HG02571 (cell line): ENCODE data around the gene PPM1H.

Source experiments
- ATAC-seq: cut with Tn5 transposase; IDR thresholded peaks from one replicate; pipeline ENCODE4 v1.9.1; 2021; ENCODE audit warnings: mild to moderate bottlenecking, moderate library complexity; ENCODE audit not compliant: unreplicated experiment

The PPM1H gene

DNA sequence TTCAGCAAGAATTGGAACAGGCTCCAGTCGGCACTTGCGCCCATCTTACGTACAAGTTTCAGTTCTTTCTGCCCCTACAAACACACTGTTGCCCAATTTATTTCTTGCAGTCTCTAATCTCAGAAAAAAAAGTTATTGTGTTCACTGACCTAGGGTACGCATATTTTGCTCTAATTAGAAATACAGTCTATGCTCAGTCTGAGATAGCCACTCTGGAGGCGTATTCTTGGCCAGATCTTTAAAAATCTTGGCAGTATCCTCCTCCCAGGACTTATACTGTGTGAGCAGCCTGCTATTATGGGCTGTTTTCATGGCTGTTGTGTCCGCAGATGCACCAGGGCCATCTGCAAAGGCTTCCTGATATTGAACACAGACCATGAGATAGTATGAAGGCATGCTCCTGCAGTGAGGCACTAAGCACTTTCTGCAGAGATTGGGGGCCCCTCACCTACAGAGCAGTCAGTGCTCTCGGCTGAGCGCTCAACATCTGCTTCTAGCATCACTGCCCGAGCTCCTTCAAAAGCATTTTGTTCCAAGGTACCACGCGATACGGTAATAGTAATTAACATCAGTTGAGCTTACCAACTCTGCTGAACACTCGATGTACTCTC, 57.9 kb downstream of the PPM1H start:
- no peak for ATAC-seq

DNA sequence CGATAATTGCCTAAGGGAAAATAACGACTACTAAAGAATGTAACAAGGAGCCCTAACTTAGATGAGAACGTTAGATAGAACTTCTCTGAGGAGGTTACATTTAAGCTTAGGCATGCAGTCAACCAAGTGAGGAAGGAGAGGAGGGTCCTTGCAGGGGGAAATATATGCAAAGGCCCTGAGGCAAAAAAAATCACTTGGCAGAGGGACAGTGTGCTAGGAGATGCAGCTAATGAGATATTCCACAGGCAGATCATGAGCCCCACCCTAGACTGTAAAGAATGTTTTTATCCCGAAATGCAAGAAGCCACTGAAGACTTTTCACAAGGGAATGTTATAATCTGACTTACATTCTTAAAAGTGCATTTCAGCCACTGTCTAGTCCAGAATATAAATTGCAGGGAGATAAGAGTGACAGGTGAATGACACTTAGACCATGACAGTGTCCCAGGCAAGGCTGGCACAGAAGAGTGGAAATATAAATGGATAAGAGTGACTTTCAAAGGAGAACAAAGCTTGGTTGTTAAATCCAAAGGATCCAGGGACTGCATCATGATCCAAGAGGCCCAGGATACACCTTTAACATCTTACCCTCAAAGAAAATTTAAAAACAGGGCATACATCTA, 61.0 kb downstream of the PPM1H start:
- ATAC-seq, result no peak

DNA sequence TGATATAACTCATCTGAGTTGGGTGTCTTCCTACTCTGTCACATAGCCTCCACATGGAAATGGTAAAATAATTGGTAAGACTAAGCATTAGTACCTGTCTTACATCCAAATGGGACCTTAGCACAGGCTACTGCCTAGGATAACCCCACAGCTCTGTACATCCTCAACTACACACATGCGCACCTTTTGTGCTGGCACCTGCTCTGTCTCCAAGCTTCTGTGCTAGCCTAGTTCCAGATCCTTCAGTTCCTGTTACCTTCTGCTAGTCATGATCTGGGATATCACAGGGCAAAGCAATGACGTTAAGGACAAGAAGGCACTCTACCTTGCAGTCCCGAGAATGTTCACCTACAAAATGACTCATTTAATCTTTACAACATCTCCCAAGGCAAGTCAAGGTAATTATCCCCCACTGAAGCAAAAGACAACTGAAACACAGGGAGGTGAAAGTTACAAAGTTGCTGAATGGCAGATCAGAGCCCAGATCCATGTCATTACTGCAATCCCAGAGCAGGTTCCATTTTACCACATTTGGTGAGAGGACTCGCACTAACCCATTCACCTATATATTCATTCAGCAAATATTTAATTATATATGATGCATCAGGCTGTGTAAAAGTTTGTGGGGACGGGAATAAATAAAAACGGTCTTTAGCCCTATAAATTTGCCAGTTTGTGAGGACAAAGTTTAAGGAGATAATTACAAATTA, 61.7 kb downstream of the PPM1H start:
- ATAC-seq, result no peak

DNA sequence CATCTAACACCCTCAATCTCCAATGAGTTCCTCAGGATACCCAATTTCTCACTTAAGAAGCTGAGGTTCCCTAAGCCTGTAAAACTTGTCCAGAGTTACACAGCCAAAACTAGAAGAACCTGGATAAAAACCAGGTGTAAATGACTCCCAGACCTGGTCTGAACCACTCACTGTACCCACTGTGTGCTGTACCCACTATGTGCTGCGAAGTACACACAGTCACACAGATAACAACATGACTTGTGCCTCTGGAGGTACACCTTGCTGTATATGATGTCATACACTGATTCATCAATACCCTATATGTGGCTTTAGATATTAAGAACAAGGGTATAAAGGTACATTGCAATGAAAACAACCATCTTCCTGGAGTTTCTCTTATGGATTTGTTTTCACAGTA, 66.1 kb downstream of the PPM1H start:
- no peak for ATAC-seq

DNA sequence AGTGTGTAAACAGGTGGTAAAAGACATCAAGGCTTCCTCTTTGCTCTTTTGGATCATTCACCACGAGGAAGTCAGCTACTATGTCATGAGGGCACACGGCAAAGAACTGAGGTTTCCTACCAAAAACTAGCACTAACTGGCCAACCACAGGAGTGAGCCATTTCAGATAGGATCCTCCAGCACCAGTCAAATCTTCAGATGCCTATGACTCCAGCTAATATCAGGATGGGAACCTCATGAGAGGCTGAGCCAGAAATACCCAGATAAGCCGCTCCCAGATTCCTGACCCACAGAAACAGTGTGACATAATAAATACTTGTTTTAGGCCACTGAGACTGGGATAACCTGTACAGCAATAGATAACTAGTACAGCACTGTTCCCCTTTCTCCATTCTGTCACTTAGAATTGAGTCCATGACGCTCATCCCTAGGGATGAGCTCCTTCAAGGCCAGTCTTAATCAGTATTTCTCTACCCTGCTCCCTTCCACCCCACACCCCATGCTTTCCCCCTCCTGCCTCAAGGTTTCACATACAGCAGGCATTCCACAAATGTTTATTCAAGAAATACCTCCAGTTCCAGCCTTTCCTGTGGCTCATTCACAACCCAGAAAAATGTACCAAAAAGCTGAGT, 68.4 kb downstream of the PPM1H start:
- no peak for ATAC-seq

DNA sequence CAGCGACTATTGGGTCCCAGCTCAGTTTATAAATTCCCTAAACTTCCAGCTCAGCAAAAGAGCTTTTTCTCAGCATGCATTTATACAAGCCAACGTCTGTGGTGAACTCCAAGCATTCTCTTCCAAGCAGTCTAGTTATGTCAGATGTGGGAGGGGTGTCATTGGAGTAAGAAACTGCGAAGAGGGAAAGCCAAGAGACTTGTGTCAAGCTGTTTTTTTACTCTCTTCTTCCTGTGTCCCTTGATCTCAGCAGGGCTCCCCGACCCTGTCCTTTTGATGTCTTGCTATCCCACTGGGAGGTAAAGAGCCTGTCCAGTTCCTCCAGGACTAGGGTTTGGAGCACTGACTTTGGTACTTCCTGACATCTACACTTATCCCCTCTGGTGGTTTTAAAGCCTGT, 69.0 kb downstream of the PPM1H start:
- ATAC-seq, result no peak

DNA sequence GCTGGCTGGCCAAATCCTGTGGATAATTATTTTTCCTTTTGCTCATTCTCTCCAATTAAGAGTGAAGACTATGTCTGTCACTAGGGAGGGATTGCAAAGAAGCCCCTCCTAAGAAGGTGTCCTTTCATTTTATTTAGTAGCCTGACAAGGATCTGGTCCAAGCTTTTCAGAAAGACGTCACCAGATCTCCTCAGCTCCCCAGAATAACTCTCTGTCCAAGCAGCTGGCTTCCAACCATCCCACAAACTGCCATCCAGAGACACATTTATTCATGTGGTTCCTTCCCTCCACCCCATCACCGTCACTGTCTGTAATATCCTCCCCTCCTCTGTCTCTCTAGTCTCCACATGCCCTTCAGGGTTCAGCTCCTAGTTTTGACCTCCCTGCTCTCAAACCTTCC, 69.9 kb downstream of the PPM1H start:
- ATAC-seq, result no peak

DNA sequence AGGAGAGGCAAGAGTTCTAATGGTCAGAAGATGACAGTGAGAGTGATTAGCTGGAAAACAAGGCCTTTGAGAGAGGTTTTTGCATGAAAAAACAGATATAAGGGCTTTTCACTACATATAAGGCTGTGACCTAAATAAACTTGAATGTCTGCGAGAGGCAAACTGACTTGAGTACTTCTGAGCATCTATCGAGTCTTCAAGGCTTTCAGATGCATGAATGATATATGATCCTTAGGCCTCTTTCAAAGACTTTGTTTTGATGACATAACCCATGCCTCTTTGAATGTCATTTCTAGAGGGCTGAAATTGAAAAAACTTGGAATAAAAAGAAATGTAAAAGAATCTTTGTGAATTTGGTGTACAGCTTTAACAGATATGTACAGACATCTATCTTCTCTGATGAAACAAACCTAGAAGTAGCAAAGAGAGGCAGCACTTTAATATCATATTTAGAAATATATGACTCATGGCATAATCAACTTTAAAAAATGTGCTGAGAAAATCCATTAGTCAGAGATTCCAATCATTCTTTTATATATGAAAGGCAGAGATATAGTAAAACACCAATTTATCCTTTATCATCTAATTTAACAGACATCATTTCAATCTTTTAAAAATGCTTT, 72.6 kb downstream of the PPM1H start:
- ATAC-seq, result no peak

DNA sequence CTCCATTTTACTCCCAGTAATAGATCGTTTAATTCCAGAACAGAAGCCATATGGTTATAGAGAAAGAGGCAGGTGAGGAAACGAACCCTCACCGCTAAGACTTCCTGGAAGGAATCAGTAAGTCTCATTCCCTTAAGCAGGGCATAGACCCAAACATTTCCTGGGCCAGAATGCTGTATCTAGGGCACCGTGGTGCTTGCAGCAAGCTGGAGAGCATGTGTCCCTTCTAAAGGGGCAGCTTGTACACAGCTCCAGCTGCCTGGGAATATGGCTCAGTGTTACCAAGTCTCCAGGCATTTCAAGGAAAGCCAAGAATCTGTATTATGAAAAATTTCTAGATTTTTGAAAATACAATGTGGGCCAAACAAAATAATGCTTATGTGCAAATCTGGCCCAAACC, 73.4 kb downstream of the PPM1H start:
- ATAC-seq, result no peak

DNA sequence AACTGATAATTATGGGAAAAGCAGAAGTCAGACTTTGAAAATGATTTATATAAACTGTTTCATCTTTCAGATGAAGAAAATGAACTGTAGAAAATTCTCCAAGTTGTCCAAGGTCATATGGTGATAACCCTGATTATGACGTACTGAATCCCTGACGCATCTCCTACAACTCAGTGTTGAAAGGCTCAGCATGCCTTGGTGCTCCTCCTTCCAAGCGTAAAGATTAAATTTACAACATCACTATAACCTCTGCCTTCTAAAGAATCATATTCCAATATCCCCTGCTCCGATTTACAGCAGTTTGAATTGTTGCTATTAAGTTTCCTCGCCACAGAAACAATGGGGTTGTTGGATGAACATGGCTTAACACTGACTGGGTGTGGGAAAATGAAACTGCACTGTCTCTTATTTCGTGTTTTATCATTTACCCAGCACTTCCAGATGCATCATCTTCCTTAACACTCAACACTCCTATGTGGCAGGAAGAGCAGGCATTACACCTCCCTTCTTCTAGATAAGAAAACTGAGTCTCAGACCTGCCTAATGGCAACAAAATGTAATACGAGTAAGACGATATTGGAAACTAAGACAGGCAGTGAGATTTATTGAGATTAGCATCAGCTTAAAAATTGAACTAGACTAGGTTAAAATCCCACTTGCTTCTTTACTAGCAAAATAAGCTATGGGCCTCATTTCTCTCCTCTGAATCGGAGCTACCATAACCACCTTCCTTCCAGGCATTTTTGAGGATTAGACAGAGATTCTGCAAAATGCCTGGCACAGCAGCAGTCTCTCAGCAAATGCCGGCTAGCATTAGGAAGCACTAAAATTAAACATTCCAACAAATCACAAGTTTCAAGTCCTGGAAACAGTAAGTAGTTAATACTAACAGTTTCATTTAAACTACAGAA, 74.2 kb downstream of the PPM1H start:
- no peak for ATAC-seq

DNA sequence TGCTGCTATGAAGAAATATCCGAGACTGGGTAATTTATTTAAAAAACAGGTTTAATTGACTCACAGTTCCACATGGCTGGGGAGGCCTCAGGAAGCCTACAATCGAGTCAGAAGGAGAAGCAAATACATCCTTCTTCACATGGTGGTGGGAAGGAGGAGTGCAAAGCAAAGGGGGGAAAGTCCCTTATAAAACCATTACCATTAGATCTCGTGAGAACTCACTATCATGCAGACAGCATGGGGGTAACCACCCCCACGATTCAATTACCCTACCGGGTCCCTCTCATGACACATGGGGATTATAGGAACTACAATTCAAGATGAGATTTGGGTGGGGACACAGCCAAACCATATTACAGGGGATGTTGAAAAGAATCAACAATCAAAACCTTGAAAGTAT, 74.9 kb downstream of the PPM1H start:
- no peak for ATAC-seq

DNA sequence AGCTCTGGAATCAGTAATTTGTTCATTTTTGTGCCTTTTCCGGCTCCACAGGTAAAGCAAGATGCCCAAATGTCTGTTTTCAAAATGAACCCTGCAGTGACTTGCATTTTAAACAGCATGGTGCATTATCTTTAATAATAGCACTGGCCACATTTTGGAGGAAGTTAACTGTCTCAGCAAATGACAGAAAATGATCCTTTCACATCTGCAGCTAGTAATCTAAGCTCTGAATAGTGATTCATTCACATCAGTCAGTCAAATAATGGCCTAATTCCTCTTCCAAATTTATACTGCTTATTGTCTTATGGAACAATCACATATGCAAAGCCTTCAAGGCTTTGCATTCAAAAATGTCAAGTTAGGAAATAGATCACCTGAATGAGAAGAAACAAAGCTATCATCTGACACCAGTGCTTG, 75.6 kb downstream of the PPM1H start:
- ATAC-seq, result no peak

DNA sequence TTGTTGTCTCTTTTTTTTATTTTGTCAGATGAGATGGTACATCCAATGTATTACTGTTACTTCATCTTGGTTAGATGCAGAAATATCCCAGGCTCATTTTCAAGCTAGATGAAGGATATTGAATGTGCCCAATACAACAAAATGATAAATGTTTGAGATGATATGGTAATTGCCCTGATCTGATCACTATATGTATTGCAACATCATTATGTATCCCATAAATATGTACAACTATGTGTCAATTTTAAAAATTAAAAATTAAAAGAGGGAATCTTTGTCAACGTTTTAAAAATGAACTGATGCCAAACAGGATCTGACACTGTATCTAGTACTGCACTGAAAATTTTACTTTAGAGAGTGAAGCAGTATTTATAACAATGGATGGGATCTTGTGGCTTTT, 78.5 kb downstream of the PPM1H start:
- ATAC-seq, result no peak

DNA sequence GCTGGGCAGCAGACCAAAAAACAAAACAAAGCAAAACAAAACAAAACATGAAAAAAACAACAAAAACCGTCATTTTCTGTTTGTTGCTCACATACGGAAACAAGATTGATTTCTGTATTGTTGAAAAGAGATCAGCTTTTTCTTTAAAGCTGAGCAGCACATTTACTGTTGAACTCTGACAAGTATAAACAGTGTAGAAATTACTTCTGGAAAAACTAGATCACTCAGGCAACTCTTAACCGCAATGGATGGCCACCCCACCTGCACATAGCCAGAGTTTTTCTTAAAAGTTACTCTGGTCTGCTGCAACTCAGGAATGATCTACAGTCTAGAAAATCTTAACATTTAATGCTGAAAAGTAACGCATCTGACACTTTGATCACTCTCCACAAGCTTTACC, 80.9 kb downstream of the PPM1H start:
- ATAC-seq, result no peak

DNA sequence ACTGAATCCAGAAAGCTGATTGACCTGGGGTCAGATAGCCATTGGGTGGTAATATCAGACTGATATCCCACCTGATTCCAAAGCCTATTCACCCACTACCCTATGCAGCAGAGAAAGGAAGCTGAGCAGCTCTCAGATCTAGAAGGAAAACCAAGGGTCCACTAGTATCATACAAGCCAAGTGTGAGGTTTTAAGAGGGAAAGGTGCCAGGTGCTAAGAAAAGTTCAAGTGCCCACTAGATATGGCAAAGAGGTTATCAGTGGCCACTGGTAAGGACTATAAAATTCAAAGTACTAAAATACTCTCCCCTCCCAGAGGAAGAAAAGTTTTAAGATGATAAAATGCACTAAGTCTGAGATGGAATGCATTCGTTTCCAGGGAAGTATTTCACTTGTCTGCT, 85.6 kb downstream of the PPM1H start:
- ATAC-seq, result no peak

DNA sequence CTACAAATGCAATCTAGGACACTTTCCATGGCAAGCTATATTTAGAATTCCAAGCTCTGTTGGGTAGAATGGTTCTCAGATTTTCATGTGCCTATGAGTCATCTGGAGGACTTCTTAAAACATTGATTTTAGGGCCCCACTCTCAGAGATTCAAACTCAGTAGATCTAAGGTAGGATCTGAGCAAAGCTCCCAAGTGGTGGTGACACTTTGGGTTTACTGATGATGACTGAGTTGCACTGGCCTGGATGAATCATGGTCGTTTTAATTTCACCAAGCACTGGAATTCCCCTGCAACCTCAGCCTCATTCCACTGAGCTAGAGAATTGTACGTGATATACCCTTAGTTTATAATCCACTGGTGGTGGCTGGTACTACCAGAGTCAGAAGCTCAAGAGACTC, 86.5 kb downstream of the PPM1H start:
- ATAC-seq, result no peak

DNA sequence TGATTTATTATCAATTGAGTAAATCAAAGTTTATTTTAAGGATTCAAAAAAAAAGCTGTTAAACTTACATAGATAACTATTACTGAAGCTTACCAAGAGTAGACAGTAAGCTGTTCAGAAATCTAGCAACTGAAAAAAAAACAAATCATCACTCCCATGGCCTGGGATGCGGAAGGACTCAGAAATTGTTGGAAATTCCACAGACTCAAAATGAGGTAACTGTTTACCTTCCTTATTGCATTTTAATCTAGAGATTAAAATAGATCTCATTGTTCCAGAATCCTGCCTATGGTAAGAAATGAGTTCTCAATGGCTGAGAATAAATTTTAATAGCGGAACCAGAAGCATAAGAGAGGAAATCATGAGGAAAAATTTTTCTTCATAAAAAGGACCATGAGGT, 87.2 kb downstream of the PPM1H start:
- no peak for ATAC-seq

DNA sequence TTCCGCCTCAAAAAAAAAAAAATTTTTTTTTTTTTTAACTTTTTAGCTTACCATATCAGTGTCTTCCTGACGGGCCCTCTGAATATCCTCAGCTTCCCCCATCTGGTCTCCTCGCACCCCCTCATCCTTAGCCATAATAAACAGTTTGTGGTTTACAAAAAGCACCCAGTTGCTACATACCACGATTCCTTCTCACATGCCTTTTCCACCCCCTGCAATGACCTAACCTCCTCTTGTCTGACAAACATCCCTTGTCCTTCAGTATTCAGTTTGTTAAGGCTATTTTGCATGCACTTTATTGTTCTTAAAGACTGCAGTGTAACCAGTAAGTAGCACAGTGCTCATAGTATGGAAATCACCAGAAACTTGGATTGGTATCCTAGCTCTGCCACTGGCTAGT, 88.5 kb downstream of the PPM1H start:
- no peak for ATAC-seq

DNA sequence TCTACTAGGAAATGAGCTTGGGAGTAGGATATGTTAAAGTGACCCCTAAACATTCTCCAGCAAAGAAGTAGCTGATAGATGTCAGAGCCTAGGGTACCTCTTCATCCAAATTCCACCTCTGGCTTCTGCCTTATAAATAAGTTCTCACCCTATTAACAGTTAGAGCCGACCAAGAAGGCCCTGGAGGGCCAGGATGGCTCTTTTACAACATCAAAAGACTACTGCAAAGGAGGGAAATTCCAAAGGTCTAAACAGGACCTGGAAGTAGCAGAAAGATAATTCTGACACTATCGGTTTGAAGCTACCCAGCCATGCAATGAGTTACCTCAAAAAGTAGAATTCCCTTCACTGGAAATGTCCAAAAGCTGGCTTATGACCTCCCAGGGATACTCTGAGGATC, 90.0 kb downstream of the PPM1H start:
- ATAC-seq, result no peak

DNA sequence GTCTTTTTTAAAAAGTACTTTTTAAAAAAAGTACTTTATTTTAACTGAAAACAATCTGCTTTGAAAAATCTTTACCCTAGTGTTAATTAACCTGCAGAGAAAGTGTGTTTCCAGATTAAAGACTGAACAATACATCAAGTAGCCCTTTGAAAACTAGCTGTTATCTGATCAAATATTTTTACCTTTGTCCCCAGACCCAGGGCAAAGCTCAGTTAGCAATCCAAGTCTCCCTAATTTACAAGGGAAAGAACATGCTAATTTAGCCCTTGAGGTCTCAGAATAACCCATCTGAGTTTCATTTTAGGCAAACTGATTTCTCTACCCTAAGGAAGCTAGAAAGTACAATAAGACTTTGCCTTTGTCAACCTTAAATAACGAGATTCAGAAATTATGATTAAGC, 91.2 kb downstream of the PPM1H start:
- no peak for ATAC-seq

DNA sequence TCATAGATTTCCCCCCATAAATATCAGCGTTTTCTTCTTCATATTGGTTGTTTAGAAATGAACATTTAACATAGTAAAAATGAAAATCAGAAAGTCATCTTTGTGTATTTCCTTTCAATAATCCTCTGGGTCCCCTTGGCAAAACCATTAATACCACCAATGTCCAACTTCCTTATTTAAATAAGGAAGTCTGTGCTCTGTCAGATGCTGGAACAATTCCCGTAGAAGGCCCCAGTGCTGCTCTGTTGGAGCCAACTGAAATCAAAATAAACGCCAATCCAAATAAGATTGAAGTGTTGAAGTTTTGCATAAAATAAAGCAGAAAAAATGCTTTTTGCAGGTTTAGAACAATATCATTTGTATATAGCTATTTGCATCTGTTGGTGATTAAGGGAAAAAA, 93.1 kb downstream of the PPM1H start:
- no peak for ATAC-seq
